HG03103 (cell line): ENCODE data around the gene PRR18.

Experiments
- ATAC-seq: cut with Tn5 transposase; IDR thresholded peaks from one replicate; pipeline ENCODE4 v1.9.1; 2021; ENCODE audit warnings: low read depth; ENCODE audit not compliant: unreplicated experiment

PRR18 gene

GRCh38 chr6:166308769-166309589, 787 bp upstream of the PRR18 start:
- no peak for ATAC-seq

DNA sequence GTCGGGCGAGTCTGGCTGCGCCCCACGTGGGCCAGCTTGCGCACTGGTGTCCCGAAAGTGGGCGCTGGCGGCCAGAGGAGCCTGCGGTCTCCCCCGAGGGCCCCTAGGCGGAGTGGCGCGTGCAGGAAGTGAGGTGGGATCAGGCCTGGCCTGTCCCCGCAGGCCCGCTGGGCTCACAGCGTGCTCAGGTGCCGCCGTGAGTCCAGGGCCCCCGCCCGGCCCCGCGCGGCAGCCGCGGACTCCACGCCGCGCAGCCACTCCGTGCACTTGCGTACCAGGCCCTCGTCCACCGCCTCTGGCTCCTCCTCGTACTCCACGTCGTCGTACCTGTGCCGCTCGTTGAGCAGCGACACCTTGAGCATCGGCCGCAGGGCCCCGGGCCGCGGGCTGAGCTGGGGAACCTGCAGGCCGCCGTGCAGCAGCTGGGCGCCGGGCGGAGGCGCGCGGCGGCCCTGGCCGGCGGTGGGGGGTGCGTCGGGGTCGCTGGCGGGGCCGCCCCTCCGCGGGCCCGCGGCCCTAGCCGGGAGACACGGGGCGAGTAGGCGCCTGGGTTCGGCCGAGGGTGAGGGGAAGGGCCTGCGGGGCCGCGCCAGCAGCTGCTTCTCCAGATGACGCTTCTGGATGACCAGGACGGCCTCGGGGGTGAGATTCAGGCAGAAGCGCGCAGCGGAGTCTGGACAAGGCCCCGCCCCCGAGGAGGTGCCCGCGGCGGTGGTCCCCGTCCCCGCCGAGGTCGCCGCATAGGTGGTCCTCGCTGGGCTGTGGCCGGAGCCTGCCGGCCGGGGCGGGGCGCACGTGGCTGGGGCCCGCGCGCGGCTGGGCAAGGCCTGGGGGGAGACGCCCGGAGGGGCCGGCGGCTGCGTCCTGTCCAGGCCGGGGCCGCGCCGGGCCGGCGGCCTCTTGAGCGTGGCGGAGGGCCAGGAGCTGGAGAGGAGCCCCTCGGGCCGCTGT, 835 bp downstream of the PRR18 start:
- no peak for ATAC-seq

- no peak for ATAC-seq
Measured at GRCh38 chr6:166306378-166307081, 1.7 kb downstream of the PRR18 start.

DNA sequence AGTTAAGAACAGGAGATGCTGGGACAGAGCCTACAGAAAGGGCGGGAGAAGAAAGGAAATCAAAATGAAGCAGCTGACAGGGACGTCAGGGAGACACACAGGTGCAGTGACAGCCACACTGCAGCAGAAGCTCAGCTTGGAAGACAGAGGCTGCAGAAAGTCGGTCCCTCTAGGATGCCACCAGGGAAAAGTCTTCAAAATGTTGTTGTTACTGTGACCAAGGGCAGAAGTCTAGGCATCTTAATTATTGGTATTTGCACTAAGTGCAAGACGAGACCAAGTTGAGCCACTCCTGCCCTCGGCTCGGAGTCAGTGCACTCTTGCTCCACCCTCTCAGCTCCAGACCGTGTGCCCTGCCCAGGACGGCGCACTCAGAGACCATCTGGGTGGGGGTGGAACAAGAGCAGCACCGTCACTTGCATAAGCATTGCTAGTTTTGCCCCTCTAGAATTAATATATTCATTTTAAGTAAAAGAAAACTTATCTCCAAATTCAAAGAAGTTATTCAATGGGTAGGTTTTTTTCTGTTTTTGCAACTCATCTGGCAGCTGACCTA, 2.6 kb downstream of the PRR18 start:
- no peak for ATAC-seq

- no peak for ATAC-seq
Measured at GRCh38 chr6:166304106-166304505, 4.1 kb downstream of the PRR18 start.

DNA sequence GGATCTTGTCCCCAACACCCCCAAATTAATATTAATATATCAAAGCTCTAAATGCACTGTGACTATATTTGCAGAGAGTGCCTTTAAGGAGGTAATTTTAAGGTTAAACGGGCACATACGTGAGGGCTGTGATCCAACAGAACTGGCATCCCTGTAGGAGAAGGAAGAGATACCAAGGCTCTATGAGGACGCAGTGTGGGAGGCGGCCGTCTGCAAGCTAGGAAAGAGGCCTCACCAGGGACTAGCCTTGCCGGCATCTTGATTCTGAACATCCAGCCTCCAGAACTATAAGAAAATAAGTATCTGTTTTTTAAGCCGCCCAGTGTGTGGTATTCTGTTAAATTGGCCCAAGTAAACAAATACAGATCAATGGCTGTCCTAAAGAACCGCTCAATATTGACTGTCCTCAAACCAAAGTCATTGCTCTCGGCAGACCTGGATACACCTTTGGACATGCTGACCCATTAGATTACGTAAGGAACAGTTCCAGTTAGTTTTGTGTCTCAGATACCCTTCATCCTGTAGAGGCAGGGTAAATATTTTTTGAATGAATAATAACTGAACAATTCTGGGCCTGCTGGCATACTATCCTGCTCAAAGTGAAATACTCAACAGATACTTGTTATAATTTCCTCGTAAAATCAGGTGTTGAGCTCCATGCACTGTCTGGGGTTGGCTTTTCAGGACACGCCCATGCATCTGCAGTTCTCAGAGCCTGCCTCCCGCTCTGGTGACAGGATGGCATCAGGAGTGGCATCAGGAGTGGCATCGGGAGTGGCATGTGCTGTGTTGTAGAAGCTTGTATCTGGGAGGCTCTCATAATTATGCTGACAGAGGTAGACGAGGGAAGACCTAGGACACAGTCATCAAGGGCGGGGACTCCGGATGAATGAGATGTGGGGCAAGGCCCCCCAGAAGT, 6.3 kb downstream of the PRR18 start:
- no peak for ATAC-seq

- ATAC-seq: no peak
Measured at GRCh38 chr6:166300357-166300987, 7.7 kb downstream of the PRR18 start.

- no peak for ATAC-seq
Measured at GRCh38 chr6:166297606-166298005, 10.6 kb downstream of the PRR18 start.

DNA sequence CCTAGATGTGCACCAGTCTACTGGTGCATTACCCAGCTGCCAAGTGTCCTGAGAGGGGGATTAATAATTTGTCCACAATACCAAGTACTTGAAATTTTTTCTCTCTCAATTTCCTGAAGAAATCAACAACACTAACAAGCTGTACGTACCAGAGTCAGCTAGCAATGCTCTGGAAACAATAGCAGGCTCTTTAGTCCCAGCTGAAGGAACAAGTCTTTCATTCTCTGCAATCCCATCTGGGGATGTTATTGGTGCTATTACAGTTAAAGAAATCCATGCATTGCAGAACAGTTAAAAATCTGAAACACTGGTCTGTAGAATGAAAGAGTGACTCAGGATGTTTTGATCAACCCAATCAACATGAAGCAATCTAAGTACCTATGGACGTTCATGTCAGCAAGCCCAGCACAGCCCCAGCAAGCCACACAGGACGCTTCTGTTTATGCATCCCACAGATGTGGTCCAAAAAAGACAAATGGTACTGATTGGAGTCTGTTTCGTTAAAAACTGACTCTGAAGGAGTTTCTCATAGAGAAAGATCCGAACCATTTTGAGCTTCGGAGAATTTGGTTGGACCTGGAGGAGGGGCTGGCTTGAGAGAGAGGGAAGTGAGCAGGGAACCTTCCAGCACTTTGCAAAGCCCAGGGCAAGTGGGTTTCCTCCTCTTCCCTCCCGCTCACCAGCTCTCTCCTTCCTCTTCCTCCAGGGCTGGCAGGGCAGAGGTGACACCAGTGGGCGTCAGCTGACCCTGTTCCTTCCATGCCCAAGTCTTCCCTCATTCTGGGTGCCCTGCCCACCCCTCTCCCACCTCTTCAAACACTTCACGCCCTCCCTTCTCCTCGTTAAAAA, 11.9 kb downstream of the PRR18 start:
- no peak for ATAC-seq

GRCh38 chr6:166293731-166294584, 14.2 kb downstream of the PRR18 start:
- ATAC-seq: no peak

- no peak for ATAC-seq
Measured at GRCh38 chr6:166289207-166290060, 18.8 kb downstream of the PRR18 start.

DNA sequence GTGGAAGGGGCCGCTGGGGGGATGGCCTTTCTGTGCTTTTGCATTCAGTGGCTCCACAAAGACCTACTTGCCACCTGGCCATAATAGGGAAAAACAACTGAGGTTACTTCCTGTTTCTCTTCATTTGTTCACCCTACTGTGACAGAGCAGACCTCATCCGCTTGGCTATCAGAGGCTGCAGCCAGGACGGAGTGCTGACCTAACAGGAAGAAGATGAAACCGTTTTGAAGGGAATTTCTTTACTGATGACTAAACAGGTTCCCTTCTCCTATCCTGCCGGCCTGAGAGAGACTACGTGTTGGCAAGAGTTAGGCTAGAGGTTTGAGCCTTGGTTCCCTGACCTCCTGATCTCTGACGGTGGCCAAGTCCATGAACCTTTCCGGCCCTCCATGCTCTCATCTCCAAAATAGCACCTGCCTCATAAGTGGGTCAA, 21.3 kb downstream of the PRR18 start:
- peak; percentile 97 for ATAC-seq

- ATAC-seq: no peak
Measured at GRCh38 chr6:166285233-166285632, 23.0 kb downstream of the PRR18 start.

DNA sequence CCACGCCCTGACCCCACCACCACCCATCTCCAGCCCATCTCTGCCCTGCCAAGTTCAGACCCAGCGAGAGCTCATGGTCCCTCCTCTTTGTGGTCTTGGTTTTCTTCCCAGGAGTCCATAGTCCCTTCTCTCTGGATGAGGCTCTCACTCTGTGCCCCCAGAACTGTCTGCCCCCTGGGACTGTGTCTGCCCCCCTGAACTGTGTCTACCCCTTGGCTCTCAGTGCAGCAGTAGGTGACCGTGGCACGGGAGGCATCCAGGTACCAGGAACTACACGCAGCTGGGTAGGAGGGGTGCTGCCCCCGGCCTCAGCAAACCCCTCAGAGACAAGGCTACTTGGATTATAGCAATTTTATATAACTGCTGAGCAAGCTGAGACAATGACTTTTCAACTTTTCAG, 23.6 kb downstream of the PRR18 start:
- no peak for ATAC-seq

DNA sequence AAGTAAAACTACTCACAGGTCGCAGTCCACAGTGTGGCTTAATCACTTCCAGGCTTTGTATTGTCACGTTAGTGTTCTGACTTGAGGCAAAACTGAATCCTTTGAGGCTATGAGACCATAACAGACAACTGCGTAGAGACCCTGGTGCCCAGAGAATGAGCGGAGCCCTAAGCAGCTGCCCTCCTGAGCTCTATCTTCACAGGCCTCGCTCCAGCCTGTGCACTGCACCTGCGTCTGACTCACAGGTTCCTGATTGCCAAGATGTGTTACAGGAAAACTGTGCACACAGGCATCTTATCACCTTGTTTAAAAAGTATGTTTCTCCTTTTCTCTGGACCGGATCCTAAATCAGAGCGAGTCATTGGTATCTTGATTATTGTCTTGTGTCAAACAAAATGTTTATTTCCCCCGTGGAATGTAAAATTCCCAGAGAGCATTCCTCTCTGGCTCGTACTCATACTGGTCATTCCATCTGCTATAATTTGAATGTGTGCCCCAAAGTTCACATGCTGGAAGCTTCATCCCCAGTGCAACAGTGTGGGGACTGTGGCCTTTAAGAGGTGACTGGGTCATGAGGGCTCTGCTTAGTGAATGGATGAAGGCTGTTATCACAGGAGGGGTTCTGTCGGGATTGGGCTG, 25.7 kb downstream of the PRR18 start:
- no peak for ATAC-seq

GRCh38 chr6:166281104-166281503, 27.1 kb downstream of the PRR18 start:
- no peak for ATAC-seq
